Measurements from ENCODE around the gene B4GALT1. TPM values are rescaled to one million over a fixed set of nuclear protein-coding genes. Genes with fewer than 3 reads are reported as not detected.

The B4GALT1 gene
- total and polyA plus RNA-seq, 2 donors from 2014 or later, result 33.0 to 163 TPM

GRCh38 chr9:33106372-33106771 lies 60.8 kb downstream of the B4GALT1 start:
- intact Hi-C loops (cut with DNase I), result no loop called here

GRCh38 chr9:33105959-33106358 lies 61.2 kb downstream of the B4GALT1 start:
- H3K9me3 ChIP-seq (ENCODE audit: control insufficient read depth in 2 of 3, insufficient read depth in 1 of 3, low read length in 3 of 3), result no peaks in the 10 kb centered on the region
- no peak for FAIRE-seq
- no peak overlapping the region for H3K4me3 ChIP-seq (ENCODE audit: low read length in 3 of 3)
- no peaks in the 10 kb centered on the region for H3K27me3 ChIP-seq (ENCODE audit: control insufficient read depth, insufficient read depth, low read length)
- no peak overlapping the region for H3K9ac ChIP-seq (ENCODE audit: low read length in 3 of 3)
- DNase-seq, result no peak
- peaks cover 0 to 26% (median 26%) of the 10 kb centered on the region in 3 donors for H3K4me1 ChIP-seq (ENCODE audit: control insufficient read depth in 2 of 3, insufficient read depth in 2 of 3, low read depth in 1 of 3, low read length in 3 of 3)
- peak overlapping the region in 1 of 2 donors; percentile 85 for H3K27ac ChIP-seq (ENCODE audit: low read depth in 2 of 2, low read length in 2 of 2)
- H3K36me3 ChIP-seq (ENCODE audit: control insufficient read depth in 2 of 3, insufficient read depth in 3 of 3, low read length in 3 of 3), result peaks cover 0 to 4% (median 0%) of the 10 kb centered on the region in 3 donors
- TF ChIP-seq CTCF (IDR thresholded peaks at IDR 0.05; ENCODE audit: borderline replicate concordance, extremely low read depth, insufficient read depth), result no peak
- intact Hi-C loops (cut with DNase I), result no loop called here

More at GRCh38 chr9:33106372-33106771, 60.8 kb downstream of the B4GALT1 start:
- H3K9me3 ChIP-seq (ENCODE audit: control insufficient read depth in 2 of 3, insufficient read depth in 1 of 3, low read length in 3 of 3), result no peaks in the 10 kb centered on the region
- peaks cover 0 to 26% (median 26%) of the 10 kb centered on the region in 3 donors for H3K4me1 ChIP-seq (ENCODE audit: control insufficient read depth in 2 of 3, insufficient read depth in 2 of 3, low read depth in 1 of 3, low read length in 3 of 3)
- H3K9ac ChIP-seq (ENCODE audit: low read length in 3 of 3), result no peak overlapping the region
- no peak overlapping the region for H3K4me3 ChIP-seq (ENCODE audit: low read length in 3 of 3)
- no peaks in the 10 kb centered on the region for H3K27me3 ChIP-seq (ENCODE audit: control insufficient read depth, insufficient read depth, low read length)
- FAIRE-seq (no peak), DNase-seq (peak in 1 of 5 donors; percentile 18)
- H3K36me3 ChIP-seq (ENCODE audit: control insufficient read depth in 2 of 3, insufficient read depth in 3 of 3, low read length in 3 of 3), result peaks cover 0 to 4% (median 2%) of the 10 kb centered on the region in 3 donors
- TF ChIP-seq CTCF (IDR thresholded peaks at IDR 0.05; ENCODE audit: borderline replicate concordance, extremely low read depth, insufficient read depth), result no peak
- peak overlapping the region; percentile 68 to 85 for H3K27ac ChIP-seq (ENCODE audit: low read depth in 2 of 2, low read length in 2 of 2)

DNA sequence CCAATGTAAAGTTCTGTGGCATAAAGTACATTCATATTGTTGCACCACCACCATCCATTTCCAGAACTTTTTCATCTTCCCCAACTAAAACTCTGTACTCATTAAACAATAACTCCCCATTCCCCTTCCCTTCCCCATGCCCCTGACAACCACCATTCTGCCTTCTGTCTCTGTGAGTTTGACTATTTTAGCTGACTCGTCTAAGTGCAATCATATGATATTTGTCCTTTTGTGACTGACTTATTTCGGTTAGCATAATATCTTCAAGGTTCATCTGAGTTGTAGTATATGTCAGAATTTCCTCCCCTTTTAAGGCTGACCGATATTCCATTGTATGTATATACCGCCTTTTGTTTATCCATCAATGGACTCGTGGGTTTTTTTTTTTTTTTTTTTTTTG lies 61.6 kb downstream of the B4GALT1 start:
- FAIRE-seq (no peak), DNase-seq (peak in 1 of 5 donors; percentile 2)
- H3K36me3 ChIP-seq (ENCODE audit: control insufficient read depth in 2 of 3, insufficient read depth in 3 of 3, low read length in 3 of 3), result no peaks in the 10 kb centered on the region
- intact Hi-C loops (cut with DNase I), result no loop called here
- H3K9ac ChIP-seq (ENCODE audit: low read length in 3 of 3), result no peak overlapping the region
- H3K27ac ChIP-seq (ENCODE audit: low read depth in 2 of 2, low read length in 2 of 2), result no peak overlapping the region
- no peaks in the 10 kb centered on the region for H3K9me3 ChIP-seq (ENCODE audit: control insufficient read depth in 2 of 3, insufficient read depth in 1 of 3, low read length in 3 of 3)
- peaks cover 0 to 26% (median 26%) of the 10 kb centered on the region in 3 donors for H3K4me1 ChIP-seq (ENCODE audit: control insufficient read depth in 2 of 3, insufficient read depth in 2 of 3, low read depth in 1 of 3, low read length in 3 of 3)
- TF ChIP-seq CTCF (IDR thresholded peaks at IDR 0.05; ENCODE audit: borderline replicate concordance, extremely low read depth, insufficient read depth), result no peak
- no peaks in the 10 kb centered on the region for H3K27me3 ChIP-seq (ENCODE audit: control insufficient read depth, insufficient read depth, low read length)
- no peak overlapping the region for H3K4me3 ChIP-seq (ENCODE audit: low read length in 3 of 3)

DNA sequence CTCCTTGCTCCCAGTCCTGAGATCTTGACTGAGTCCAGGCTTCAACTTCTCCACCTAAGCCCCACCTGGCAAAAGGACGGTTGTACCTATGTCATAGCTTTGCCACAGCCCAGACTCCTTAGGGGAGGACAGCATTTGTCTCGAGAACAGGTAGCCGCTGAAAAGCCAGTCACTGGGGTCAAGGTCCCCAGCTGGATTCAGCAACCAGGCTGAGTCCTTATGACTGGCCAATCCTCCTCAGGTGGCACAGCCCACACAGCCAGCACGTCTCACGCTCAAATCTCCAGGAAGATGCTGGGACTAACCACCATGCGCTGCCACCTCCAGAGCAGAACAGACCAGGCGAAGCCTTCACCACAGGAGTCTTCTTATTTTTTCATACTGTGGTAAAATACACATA lies 62.7 kb downstream of the B4GALT1 start:
- Histone ChIP-seq H3K36me3 (ENCODE audit: control insufficient read depth in 2 of 3, insufficient read depth in 3 of 3, low read length in 3 of 3) (no peaks in the 10 kb centered on the region), H3K9me3 (ENCODE audit: control insufficient read depth in 2 of 3, insufficient read depth in 1 of 3, low read length in 3 of 3) (no peaks in the 10 kb centered on the region), H3K9ac (ENCODE audit: low read length in 3 of 3) (no peak overlapping the region), H3K4me1 (ENCODE audit: control insufficient read depth in 2 of 3, insufficient read depth in 2 of 3, low read depth in 1 of 3, low read length in 3 of 3) (peaks cover 0 to 26% (median 26%) of the 10 kb centered on the region in 3 donors), H3K4me3 (ENCODE audit: low read length in 3 of 3) (no peak overlapping the region), H3K27ac (ENCODE audit: low read depth in 2 of 2, low read length in 2 of 2) (no peak overlapping the region), H3K27me3 (ENCODE audit: control insufficient read depth, insufficient read depth, low read length) (no peaks in the 10 kb centered on the region)
- DNase-seq, result peak in 1 of 5 donors; percentile 30
- FAIRE-seq, result no peak
- no peak for TF ChIP-seq CTCF (IDR thresholded peaks at IDR 0.05; ENCODE audit: borderline replicate concordance, extremely low read depth, insufficient read depth)
- intact Hi-C loops (cut with DNase I), result no loop called here
